Parathyroid adenoma (tissue), 2 donors: Measurements from ENCODE around the gene TNFRSF8.
"Not testable (repeated sequence)": the region's sequence is repeated elsewhere in the genome, so short reads cannot be mapped to it uniquely, and the experiment has no call there.

Experiments used
- H2AFZ ChIP-seq: fragments of 300-600 bp; sonication (generic); one replicate; pipeline ENCODE4 v1.7.0; 2017; ENCODE audit warnings: antibody characterized with exemption, mild to moderate bottlenecking
- H3K27ac ChIP-seq: fragments of 300-600 bp; sonication (generic); one replicate; pipeline ENCODE4 v1.7.0; 2017
- H3K27me3 ChIP-seq: fragments of 300-600 bp; sonication (generic); one replicate; pipeline ENCODE4 v1.7.0; 2017; ENCODE audit warnings: low read length; ENCODE audit not compliant: control insufficient read depth, insufficient read depth
- H3K36me3 ChIP-seq: fragments of 300-600 bp; sonication (generic); one replicate; pipeline ENCODE4 v1.7.0; 2017; ENCODE audit warnings: low read length; ENCODE audit not compliant: control insufficient read depth, insufficient read depth
- H3K4me1 ChIP-seq: fragments of 300-600 bp; sonication (generic); one replicate; pipeline ENCODE4 v1.7.0; 2017; ENCODE audit warnings: control low read depth
- H3K4me2 ChIP-seq: fragments of 300-600 bp; sonication (generic); one replicate; pipeline ENCODE4 v1.7.0; 2017; ENCODE audit warnings: low read length
- H3K4me3 ChIP-seq: fragments of 300-600 bp; sonication (generic); one replicate; pipeline ENCODE4 v1.7.0; 2017; ENCODE audit warnings: low read depth, low read length
- H3K79me2 ChIP-seq: fragments of 300-600 bp; sonication (generic); one replicate; pipeline ENCODE4 v1.7.0; 2017; ENCODE audit warnings: control low read depth
- H3K9ac ChIP-seq: fragments of 300-600 bp; sonication (generic); one replicate; pipeline ENCODE4 v1.7.0; 2017; ENCODE audit warnings: mild to moderate bottlenecking
- H3K9me3 ChIP-seq: fragments of 300-600 bp; sonication (generic); one replicate; pipeline ENCODE4 v1.7.0; 2017; ENCODE audit warnings: low read length; ENCODE audit not compliant: control insufficient read depth
- TF ChIP-seq, protein P1 (sequence below): fragments of 300-600 bp; sonication (generic); IDR thresholded peaks from one replicate; pipeline ENCODE4 v1.7.0; 2017; ENCODE audit warnings: antibody characterized with exemption, mild to moderate bottlenecking
- donor health status: primary hyperparathyroidism.

Gene TNFRSF8

GRCh38 chr1:12032161-12032621 lies 30.9 kb upstream of the TNFRSF8 start:
- Histone ChIP-seq H3K9me3 (no peaks in the 10 kb centered on the region), H3K36me3 (no peaks in the 10 kb centered on the region), H2AFZ (no peak overlapping the region), H3K9ac (no peak overlapping the region), H3K4me3 (no peak overlapping the region), H3K27ac (no peak overlapping the region), H3K79me2 (no peaks in the 10 kb centered on the region), H3K4me1 (peaks cover 2% of the 10 kb centered on the region), H3K27me3 (no peaks in the 10 kb centered on the region), H3K4me2 (no peak overlapping the region)
- TF ChIP-seq, protein P1, sequence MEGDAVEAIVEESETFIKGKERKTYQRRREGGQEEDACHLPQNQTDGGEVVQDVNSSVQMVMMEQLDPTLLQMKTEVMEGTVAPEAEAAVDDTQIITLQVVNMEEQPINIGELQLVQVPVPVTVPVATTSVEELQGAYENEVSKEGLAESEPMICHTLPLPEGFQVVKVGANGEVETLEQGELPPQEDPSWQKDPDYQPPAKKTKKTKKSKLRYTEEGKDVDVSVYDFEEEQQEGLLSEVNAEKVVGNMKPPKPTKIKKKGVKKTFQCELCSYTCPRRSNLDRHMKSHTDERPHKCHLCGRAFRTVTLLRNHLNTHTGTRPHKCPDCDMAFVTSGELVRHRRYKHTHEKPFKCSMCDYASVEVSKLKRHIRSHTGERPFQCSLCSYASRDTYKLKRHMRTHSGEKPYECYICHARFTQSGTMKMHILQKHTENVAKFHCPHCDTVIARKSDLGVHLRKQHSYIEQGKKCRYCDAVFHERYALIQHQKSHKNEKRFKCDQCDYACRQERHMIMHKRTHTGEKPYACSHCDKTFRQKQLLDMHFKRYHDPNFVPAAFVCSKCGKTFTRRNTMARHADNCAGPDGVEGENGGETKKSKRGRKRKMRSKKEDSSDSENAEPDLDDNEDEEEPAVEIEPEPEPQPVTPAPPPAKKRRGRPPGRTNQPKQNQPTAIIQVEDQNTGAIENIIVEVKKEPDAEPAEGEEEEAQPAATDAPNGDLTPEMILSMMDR, result no peak

DNA sequence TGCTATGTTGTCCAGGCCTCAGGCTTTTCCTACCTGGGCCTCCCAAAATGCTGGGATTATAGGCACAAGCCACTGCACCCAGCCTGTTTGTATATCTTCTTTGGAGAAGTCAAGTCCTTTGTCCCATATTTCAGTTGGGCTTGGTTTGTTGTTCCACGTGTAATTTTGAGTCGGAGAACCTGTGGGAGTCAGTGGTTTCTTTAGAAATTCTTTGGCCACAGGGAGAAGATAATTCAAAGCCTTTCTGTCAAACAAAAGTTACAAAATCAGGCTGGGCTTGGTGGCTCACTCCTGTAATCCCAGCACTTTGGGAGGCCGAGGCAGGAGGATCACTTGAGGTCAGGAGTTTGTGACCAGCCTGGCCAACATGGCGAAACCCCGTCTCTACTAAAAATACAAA lies 29.7 kb upstream of the TNFRSF8 start:
- H3K27ac ChIP-seq, H3K9me3 ChIP-seq: not testable (repeated sequence)

GRCh38 chr1:12034381-12034801 lies 28.7 kb upstream of the TNFRSF8 start:
- H3K27me3 ChIP-seq, result no peaks in the 10 kb centered on the region
- no peaks in the 10 kb centered on the region for H3K9me3 ChIP-seq
- no peaks in the 10 kb centered on the region for H3K36me3 ChIP-seq
- H3K27ac ChIP-seq, result no peak overlapping the region
- H3K79me2 ChIP-seq, result no peaks in the 10 kb centered on the region
- no peak overlapping the region for H3K4me3 ChIP-seq
- H3K9ac ChIP-seq, result no peak overlapping the region
- TF ChIP-seq, protein P1, result no peak
- no peak overlapping the region for H3K4me2 ChIP-seq
- H2AFZ ChIP-seq, result no peak overlapping the region
- no peaks in the 10 kb centered on the region for H3K4me1 ChIP-seq

More for the DNA sequence above, 29.7 kb upstream of the TNFRSF8 start:
- H3K4me1 ChIP-seq, H3K79me2 ChIP-seq, H3K36me3 ChIP-seq, H3K27me3 ChIP-seq, H3K4me2 ChIP-seq, H2AFZ ChIP-seq, H3K4me3 ChIP-seq, H3K9ac ChIP-seq: not testable (repeated sequence)

GRCh38 chr1:12035312-12035711 lies 27.8 kb upstream of the TNFRSF8 start:
- Histone ChIP-seq H3K79me2 (no peaks in the 10 kb centered on the region), H3K9me3 (no peaks in the 10 kb centered on the region), H3K9ac (no peak overlapping the region), H3K4me2 (no peak overlapping the region), H3K4me3 (no peak overlapping the region), H3K4me1 (no peaks in the 10 kb centered on the region), H2AFZ (no peak overlapping the region), H3K27ac (no peak overlapping the region), H3K36me3 (no peaks in the 10 kb centered on the region), H3K27me3 (no peaks in the 10 kb centered on the region)
- TF ChIP-seq, protein P1, result no peak

DNA sequence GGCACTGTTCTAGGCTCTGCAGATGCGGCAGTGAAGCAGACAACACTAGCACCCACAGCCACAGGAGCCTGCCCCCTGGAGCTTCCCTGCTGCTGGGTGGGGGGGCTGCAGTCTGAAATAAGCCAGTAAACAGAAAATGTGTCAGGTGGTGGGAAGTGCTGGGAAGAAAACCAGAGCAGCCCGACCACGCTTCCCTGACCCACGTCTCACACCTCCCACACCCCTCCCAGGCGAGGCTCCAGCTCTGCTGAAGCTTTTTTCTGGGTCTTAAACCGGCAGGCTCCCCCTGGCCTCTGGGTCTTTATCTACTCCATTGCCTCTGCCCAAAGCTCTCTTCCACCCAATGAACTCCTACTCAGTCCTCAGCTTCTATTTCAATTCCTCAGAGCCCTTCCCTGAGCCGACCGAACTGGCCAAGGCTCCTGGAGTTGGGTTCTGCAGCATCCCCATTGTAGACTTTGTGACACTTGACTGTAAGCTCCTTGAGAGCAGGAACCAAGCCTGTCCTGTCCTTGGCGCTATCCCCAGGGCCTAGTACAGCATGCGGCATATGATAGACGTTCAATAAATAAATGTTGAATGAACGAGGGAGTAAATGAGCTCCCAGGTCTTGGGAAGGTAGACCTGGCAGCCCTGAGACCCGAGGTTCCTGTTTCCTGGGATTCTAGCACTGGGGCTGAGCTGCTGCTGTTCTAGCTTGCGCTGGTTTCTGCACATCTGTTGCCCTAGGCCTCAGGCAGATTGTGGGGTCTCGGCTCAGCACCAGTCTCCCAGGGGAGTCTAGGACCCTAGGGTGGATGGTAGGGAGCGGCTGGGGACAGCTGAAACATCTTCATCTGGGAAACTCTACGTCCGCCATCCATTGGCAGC lies 25.4 kb upstream of the TNFRSF8 start:
- Histone ChIP-seq H3K4me1 (no peaks in the 10 kb centered on the region), H3K9me3 (no peaks in the 10 kb centered on the region), H3K4me3 (no peak overlapping the region), H3K36me3 (no peaks in the 10 kb centered on the region), H2AFZ (no peak overlapping the region), H3K79me2 (no peaks in the 10 kb centered on the region), H3K27me3 (no peaks in the 10 kb centered on the region), H3K4me2 (no peak overlapping the region), H3K9ac (no peak overlapping the region), H3K27ac (no peak overlapping the region)
- TF ChIP-seq, protein P1, result no peak
